ENCODE data around the gene PSG7.
"Not testable (repeated sequence)": the region's sequence is repeated elsewhere in the genome, so short reads cannot be mapped to it uniquely, and the experiment has no call there.

DNA sequence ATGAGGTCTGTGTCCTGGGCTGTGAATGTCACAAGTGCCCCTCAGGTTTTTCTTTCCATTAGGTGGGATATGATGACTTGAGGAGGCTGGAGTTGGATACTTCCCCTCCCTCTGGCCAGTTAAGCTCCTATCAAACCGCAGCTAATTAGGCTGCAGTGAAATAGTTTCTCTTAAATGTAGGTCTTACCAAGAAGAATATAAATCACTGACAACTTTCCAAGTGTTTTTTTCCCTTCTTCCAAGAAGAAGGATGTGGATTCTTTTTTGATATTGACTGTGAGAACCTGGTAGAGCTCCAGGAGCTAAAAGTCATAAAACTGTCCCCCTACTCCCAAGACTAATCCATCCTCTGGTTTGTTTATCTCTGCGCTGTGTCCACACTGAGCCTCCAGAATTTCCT, 14.5 kb upstream of the PSG7 start:
- TF ChIP-seq CTCF (IDR thresholded peaks at IDR 0.05; ENCODE audit: insufficient read depth, low read length, poor library complexity, severe bottlenecking); EZH2phosphoT487 (conservative IDR thresholded peaks at IDR 0.05; ENCODE audit: low read length): not testable (repeated sequence)

Measured in SU-DHL-6 (cell line).